Measurements from ENCODE around the gene COL23A1.

- TF ChIP-seq, protein P1, sequence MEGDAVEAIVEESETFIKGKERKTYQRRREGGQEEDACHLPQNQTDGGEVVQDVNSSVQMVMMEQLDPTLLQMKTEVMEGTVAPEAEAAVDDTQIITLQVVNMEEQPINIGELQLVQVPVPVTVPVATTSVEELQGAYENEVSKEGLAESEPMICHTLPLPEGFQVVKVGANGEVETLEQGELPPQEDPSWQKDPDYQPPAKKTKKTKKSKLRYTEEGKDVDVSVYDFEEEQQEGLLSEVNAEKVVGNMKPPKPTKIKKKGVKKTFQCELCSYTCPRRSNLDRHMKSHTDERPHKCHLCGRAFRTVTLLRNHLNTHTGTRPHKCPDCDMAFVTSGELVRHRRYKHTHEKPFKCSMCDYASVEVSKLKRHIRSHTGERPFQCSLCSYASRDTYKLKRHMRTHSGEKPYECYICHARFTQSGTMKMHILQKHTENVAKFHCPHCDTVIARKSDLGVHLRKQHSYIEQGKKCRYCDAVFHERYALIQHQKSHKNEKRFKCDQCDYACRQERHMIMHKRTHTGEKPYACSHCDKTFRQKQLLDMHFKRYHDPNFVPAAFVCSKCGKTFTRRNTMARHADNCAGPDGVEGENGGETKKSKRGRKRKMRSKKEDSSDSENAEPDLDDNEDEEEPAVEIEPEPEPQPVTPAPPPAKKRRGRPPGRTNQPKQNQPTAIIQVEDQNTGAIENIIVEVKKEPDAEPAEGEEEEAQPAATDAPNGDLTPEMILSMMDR (IDR thresholded peaks at IDR 0.05) = no peak
- no peak for TF ChIP-seq POLR2A (IDR thresholded peaks at IDR 0.05)
Measured at GRCh38 chr5:178377583-178378270, 212.5 kb downstream of the COL23A1 start.

Measured in lower leg skin (tissue), 3 donors.